Chondrocyte (in vitro differentiated cells): ENCODE data around the gene ENOX2. TPM values are rescaled to one million over a fixed set of nuclear protein-coding genes. Genes with fewer than 3 reads are reported as not detected.

Experiments used
- DNase-seq: peaks from one replicate; pipeline ENCODE4 v3.0.0; 2021; ENCODE audit warnings: mixed read lengths, low spot score
- H3K27ac Mint-ChIP-seq: one replicate; pipeline ENCODE4 v1.8.0; 2021; ENCODE audit warnings: mild to moderate bottlenecking, moderate library complexity, mixed read lengths; ENCODE audit not compliant: unreplicated experiment
- H3K27me3 Mint-ChIP-seq: 2 replicates; pipeline ENCODE4 v1.8.0; 2021; ENCODE audit warnings: low read depth, mixed read lengths
- H3K36me3 Mint-ChIP-seq: 2 replicates; pipeline ENCODE4 v1.8.0; 2021; ENCODE audit warnings: low read depth, mixed read lengths
- H3K4me1 Mint-ChIP-seq: 2 replicates; pipeline ENCODE4 v1.8.0; 2021; ENCODE audit warnings: low read depth, mild to moderate bottlenecking, mixed read lengths
- H3K4me3 Mint-ChIP-seq: one replicate; pipeline ENCODE4 v1.8.0; 2021; ENCODE audit warnings: mild to moderate bottlenecking, moderate library complexity, mixed read lengths; ENCODE audit not compliant: unreplicated experiment
- H3K9me3 Mint-ChIP-seq: 2 replicates; pipeline ENCODE4 v1.8.0; 2021; ENCODE audit warnings: low read depth, mixed read lengths
- CTCF ChIP-seq: fragments of 200-600 bp; sonication (generic); IDR thresholded peaks from 2 replicates; pipeline ENCODE4 v1.5.0; 2021; ENCODE audit warnings: antibody characterized with exemption, mild to moderate bottlenecking, moderate library complexity
- total RNA-seq: library from RNA; stranded (reverse); gene quantifications from 3 replicates; pipeline ENCODE4 v1.2.1, GENCODE V29; 2021

Gene ENOX2
- total RNA-seq, 1 donor from 2014 or later: 13.7 TPM

- no peak for DNase-seq
- H3K27ac Mint-ChIP-seq: no peak overlapping the region
- H3K36me3 Mint-ChIP-seq: no peaks in the 10 kb centered on the region
- TF ChIP-seq CTCF: no peak
- no peak overlapping the region for H3K4me3 Mint-ChIP-seq
- H3K9me3 Mint-ChIP-seq: peaks cover 2% of the 10 kb centered on the region
- no peaks in the 10 kb centered on the region for H3K4me1 Mint-ChIP-seq
- H3K27me3 Mint-ChIP-seq: peaks cover 6% of the 10 kb centered on the region
Measured at GRCh38 chrX:130909469-130910136, 6.6 kb upstream of the ENOX2 start.

GRCh38 chrX:130906776-130907175 is 3.8 kb upstream of the ENOX2 start:
- no peaks in the 10 kb centered on the region for H3K36me3 Mint-ChIP-seq
- H3K9me3 Mint-ChIP-seq: peaks cover 2% of the 10 kb centered on the region
- no peak overlapping the region for H3K4me3 Mint-ChIP-seq
- no peak for TF ChIP-seq CTCF
- no peak overlapping the region for H3K27ac Mint-ChIP-seq
- peaks cover 2% of the 10 kb centered on the region for H3K27me3 Mint-ChIP-seq
- peaks cover 6% of the 10 kb centered on the region for H3K4me1 Mint-ChIP-seq
- DNase-seq: no peak

- peaks cover 2% of the 10 kb centered on the region for H3K27me3 Mint-ChIP-seq
- H3K27ac Mint-ChIP-seq: no peak overlapping the region
- H3K4me1 Mint-ChIP-seq: peaks cover 12% of the 10 kb centered on the region
- H3K36me3 Mint-ChIP-seq: peaks cover 4% of the 10 kb centered on the region
- no peak for TF ChIP-seq CTCF
- DNase-seq: no peak
- H3K9me3 Mint-ChIP-seq: no peaks in the 10 kb centered on the region
- H3K4me3 Mint-ChIP-seq: no peak overlapping the region
Measured at GRCh38 chrX:130902446-130902782, 595 bp downstream of the ENOX2 start.

GRCh38 chrX:130896802-130897501 is 6.1 kb downstream of the ENOX2 start:
- Mint-ChIP-seq H3K36me3 (peaks cover 4% of the 10 kb centered on the region), H3K4me3 (no peak overlapping the region), H3K4me1 (peaks cover 40% of the 10 kb centered on the region), H3K27ac (peak overlapping the region; percentile 20), H3K9me3 (no peaks in the 10 kb centered on the region), H3K27me3 (no peaks in the 10 kb centered on the region)
- DNase-seq: no peak
- no peak for TF ChIP-seq CTCF

GRCh38 chrX:130896026-130896425 is 7.0 kb downstream of the ENOX2 start:
- no peak for DNase-seq
- Mint-ChIP-seq H3K9me3 (no peaks in the 10 kb centered on the region), H3K27me3 (no peaks in the 10 kb centered on the region), H3K36me3 (peaks cover 4% of the 10 kb centered on the region), H3K27ac (peak overlapping the region; percentile 37), H3K4me3 (no peak overlapping the region), H3K4me1 (peaks cover 36% of the 10 kb centered on the region)
- no peak for TF ChIP-seq CTCF
